CMK (cell line): ENCODE data around the gene KCNJ16.
"Not testable (repeated sequence)": the region's sequence is repeated elsewhere in the genome, so short reads cannot be mapped to it uniquely, and the experiment has no call there.

Experiments
- DNase-seq: peaks from one replicate; pipeline ENCODE4 v3.0.0-alpha.2; 2010; ENCODE audit warnings: low read depth

KCNJ16 gene

DNA sequence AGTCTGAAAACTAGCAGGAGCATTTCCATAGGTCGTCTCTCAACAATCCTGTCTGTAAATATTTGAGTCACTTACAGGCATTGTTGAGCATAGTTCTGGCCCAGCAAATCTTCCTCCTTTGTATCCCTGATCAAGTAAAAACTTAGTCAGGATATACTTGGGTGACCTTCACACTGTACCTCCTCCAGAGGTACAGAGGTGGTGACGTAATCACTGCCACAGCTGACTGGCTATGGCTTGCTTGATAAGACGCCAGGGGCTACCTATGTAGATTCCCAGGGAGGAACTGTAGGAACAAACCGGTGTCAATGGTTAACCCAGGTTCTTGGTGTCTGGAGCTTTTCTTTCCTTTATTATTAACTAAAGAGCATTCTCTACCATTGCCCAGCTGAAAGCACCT lies at the start of gene KCNJ16:
TSS of gene KCNJ16 (plus strand) at position 270 of the 400 bp plus-strand sequence. CDS start 56,863 bp downstream, outside the sequence.
- DNase-seq = no peak

DNA sequence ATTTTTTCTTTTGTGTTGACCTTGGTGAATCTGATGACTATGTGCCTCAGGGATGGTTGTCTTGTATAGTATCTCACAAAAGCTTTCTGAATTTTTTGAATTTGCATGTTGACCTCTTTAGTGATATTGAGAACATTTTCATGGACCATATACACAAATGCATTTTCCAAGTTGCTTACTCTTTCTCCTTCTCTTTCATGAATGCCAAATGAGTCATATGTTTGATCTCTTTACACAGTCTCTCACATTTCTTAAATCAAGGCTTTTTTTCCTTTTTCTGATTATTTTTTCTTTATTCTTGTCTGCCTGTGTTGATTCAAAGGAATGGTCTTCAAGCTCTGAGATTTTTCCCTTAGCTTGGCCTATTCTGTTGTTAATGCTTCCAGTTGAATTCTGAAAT lies 46.6 kb upstream of the KCNJ16 start:
- no peak for DNase-seq

DNA sequence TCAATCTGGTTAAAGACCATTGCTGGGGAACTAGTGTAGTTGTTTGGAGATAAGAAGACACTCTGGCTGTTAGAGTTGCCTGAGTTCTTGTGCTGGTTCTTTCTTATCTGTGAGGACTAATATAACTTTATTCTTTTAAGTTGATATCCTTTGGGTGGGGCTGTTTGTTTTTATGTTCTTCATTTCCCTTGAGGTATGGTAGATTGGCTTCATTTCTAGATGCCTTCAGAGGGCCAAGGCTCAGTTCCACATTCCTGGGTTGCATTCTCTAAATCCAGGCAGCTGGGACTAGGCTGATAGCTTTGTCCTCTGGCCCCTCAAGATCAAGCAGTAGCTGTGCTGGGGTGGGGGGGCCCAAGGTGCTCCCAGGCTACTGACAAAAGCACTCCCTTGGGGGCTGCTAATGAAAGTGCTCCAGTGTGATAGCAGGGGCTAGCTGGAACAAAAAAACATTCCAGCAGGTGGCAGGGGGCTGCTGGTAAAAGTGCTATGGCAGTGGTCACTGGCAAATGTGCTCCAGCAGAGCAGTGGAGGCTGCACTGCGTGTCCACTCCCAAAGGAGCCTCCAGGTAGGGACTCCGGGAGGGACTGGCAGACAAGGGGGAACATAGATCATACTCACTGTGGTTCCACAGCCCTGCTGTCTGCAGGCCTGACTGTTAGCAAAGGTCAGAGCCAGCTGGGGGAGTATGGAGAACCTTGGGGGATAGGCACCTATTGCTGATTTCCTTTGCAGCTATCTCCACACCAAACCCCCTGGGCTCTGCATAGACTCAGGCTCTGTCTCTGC lies 45.9 kb upstream of the KCNJ16 start:
- no peak for DNase-seq

- no peak for DNase-seq
Measured at GRCh38 chr17:70030371-70030770, 44.7 kb upstream of the KCNJ16 start.

DNA sequence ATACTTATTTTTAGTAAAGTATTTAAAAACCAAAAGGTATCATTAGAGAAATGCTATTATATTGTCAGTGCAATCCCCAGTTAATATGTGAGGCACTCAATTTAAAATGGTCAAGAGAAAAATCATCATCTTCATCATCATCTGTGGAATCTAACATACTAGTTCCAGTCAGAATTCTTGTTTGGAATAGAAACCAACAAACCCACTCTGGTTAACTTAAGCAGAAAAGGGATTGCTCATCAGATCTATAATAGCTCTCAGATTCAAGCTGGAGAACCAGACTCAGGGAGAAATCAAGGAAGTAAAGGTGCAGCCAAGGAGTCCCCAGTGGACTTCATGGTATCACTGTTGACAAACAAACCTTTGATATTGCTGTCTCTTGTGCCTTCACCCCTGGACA lies 43.7 kb upstream of the KCNJ16 start:
- no peak for DNase-seq

DNA sequence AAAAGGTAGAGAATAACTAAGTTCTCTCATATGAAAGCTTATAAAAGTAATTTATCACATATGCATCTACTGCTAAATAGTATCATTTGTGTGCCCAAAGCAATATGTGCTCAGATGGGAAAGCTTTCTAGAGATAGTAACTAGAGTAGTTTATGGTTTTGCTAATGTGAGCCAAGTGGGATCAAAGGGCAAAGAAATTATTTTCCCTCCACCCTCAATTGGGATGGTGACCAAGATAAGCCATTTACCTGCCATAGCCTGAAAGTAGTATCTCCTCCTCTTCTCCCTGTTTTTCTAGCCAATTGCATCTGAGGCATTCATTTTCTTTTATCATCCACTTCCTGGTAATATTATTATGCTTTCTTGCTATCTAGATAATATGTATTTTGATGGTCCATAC lies 41.9 kb upstream of the KCNJ16 start:
- no peak for DNase-seq

GRCh38 chr17:70034158-70034557 lies 40.9 kb upstream of the KCNJ16 start:
- peak; percentile 71 for DNase-seq

DNA sequence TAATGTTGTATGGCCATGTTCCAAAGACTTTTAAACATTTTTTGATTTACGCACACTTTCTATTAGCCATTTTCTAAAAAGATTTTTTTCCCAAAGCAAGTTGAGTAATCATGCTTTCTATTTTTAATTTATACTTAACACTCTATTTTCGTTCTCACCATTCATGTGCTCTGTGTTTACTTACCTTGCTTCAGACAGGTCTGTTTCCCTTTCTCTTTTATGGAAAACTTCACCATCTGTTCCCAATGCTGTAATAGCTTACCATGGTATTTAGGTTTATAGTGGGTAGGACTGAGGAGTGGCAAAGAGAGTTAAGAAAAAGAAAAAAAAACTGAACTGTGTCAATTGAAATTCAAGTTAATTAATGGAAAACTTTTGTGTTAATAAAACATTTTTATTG lies 37.5 kb upstream of the KCNJ16 start:
- no peak for DNase-seq

DNA sequence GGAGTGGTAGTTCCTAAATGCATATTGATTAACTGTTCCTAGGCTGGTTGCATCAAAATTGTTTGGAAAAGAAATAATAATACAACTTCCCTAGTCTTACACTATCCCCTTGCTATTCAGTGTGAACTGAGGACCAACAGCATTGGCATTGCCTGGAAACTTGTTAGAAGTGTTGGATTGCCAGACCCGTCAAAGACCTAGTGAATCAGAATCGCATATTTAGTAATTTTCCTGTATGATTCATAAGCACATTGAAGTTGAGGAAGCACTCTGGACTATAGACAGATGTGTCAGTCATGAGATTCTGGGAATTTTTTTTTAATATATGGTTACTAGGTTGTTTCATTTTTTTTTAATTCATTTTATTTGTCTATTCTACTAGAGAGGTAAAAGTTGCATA lies 34.7 kb upstream of the KCNJ16 start:
- DNase-seq = no peak

DNA sequence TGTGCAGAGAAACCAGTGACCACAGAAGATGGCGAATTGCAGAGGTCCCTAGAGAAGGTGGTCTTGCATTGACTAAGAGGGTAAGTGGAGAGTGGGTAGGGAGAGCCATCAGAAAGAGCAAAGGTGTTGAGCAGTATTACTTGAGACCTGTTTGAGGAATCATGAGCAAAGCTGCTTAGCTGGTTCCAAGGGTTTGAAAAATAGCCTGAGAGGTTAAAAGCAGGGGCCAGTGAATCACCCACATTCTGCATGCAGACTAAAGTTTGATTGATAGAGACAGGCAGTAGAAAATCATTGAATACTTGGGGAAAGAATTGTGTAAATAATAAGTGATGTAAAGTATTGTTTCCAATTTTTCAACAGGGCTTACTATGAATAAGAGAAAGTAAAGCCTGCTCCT lies 34.0 kb upstream of the KCNJ16 start:
- DNase-seq = no peak

- DNase-seq = no peak
Measured at GRCh38 chr17:70041540-70041939, 33.5 kb upstream of the KCNJ16 start.

DNA sequence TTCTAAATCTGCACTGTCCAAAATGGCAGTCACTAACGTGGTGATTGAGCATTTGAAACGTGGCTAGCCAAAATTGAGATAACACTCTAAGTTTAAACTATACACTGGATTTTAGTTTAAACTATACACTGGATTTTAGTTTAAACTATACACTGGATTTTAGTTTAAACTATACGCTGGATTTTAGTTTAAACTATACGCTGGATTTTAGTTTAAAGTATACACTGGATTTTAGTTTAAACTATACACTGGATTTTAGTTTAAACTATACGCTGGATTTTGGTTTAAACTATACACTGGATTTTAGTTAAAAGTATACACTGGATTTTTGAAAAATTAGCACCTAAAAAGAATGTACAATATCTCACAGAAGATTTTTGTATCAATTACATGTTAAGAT lies 29.2 kb upstream of the KCNJ16 start:
- not testable (repeated sequence) for DNase-seq

GRCh38 chr17:70047619-70048419 lies 27.2 kb upstream of the KCNJ16 start:
- no peak for DNase-seq

- DNase-seq = no peak
Measured at GRCh38 chr17:70049801-70050591, 25.0 kb upstream of the KCNJ16 start.

GRCh38 chr17:70050931-70051330 lies 24.1 kb upstream of the KCNJ16 start:
- no peak for DNase-seq

DNA sequence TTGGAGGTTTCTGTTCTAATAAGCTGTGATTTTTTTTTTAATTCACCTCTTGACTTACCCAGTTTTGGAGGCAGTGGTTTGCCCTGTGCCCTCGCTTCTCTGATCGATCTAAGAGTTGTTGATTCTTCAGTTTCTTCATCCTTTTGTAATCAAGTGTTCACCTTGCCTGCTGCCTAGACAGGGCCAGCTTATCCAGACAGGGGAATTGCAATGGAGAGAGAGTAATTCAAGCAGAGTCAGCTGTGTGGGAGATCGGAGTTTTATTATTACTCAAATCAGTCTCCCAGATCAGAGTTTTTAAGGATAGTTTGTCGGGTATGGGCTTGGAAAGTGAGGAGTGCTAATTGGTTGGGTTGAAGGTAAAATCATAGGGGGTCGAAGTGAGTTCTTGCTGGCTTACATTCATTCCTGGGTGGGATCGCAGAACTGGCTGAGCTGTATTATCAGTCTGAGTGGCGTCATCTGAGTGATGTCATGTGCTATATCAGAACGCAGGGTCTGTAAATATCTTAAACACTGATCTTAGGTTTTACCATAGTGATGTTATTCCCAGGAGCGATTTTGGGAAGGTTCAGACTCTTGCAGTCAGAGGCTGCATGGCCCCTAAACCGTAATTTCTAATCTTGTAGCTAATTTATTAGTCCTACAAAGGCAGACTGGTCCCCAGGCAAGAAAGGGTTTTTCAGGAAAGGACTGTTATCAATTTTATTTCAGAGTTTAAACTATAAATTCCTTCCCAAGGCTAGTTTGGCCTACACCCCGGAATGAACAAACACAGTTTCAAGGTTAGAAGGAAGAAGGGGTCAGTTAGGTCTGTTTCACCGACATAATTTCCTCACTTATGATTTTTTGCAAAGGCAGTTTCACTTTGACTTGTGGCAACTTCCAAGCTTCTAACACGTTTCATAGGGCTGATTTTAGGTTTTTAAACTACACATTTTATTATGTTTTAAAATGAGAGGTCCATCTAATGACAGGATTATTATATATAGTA lies 21.5 kb upstream of the KCNJ16 start:
- no peak for DNase-seq

- DNase-seq = no peak
Measured at GRCh38 chr17:70055000-70055399, 20.0 kb upstream of the KCNJ16 start.

- peak; percentile 40 for DNase-seq
Measured at GRCh38 chr17:70059071-70059470, 16.0 kb upstream of the KCNJ16 start.

- no peak for DNase-seq
Measured at GRCh38 chr17:70059649-70060048, 15.4 kb upstream of the KCNJ16 start.

DNA sequence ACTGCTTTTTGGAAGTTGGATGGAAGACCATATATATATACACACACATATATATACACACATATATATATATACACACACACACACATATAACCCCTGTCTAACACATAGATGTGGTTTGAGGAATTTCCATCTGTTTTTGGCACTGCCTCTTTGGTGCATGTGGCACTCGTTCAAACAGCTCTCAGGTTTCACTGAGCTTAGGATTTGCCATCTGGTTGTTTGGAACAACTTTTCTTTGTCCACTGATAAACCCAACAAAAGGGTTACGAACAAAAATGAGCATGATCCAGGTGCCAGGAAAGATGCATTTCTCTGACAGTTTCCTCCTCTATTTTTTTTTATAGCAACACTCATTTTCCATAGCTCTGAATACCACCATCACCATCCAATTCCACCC lies 14.6 kb upstream of the KCNJ16 start:
- no peak for DNase-seq

DNA sequence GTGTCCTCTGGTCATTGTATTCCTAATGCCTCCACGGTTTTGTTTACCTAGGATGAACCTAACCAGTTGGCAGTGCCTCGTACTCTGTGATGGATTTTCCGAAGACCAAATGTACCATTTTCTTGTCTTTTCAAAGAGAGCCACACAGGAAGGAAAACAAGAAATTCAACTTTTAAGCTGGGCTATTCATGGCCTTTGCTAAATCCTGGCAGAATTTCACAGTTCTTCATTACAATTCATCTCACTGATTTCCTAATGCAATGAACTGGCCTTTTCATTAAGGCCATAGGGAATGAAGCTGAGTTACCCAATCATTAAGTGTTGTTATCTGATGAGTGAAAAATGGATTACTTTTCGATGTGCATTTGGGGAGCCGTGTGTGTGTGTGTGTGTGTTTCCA lies 7.9 kb upstream of the KCNJ16 start:
- no peak for DNase-seq
